ENCODE results near the gene MARCHF4. TPM values are rescaled to one million over a fixed set of nuclear protein-coding genes. Genes with fewer than 3 reads are reported as not detected.

Gene MARCHF4
- total and polyA plus RNA-seq, 2 of the 4 experiments (the other 2 are of a cell fraction): 2.3 to 12.0 TPM

GRCh38 chr2:216366777-216367471 is 5.4 kb downstream of the MARCHF4 start:
- Histone ChIP-seq H3K27me3 (ENCODE audit: control insufficient read depth, insufficient read depth, low read length) (no peaks in the 10 kb centered on the region), H3K4me1 (ENCODE audit: control insufficient read depth, insufficient read depth, low read length) (peaks cover 9% of the 10 kb centered on the region), H3K18ac (ENCODE audit: low read depth, low read length) (no peak overlapping the region), H3K9me3 (ENCODE audit: control insufficient read depth, insufficient read depth, low read length) (no peaks in the 10 kb centered on the region), H3K27ac (ENCODE audit: insufficient read depth, low read length) (no peak overlapping the region), H2BK15ac (ENCODE audit: low read depth, low read length) (no peak overlapping the region), H3K4me2 (ENCODE audit: low read depth, low read length) (peak overlapping the region; percentile 53), H3K79me1 (ENCODE audit: low read depth in 1 of 2, low read length in 2 of 2) (peaks cover 35 to 86% of the 10 kb centered on the region in 2 experiments), H2BK20ac (ENCODE audit: low read depth, low read length) (no peak overlapping the region), H3K56ac (ENCODE audit: extremely low read depth, insufficient read depth, low read length) (no peak overlapping the region), H3K4ac (ENCODE audit: low read depth, low read length) (no peak overlapping the region), H3K36me3 (ENCODE audit: control insufficient read depth, insufficient read depth, low read length) (no peaks in the 10 kb centered on the region), H4K8ac (ENCODE audit: low read depth in 2 of 2, low read length in 2 of 2) (no peak overlapping the region), H2AK9ac (replicated peaks; ENCODE audit: low read depth, low read length, poor library complexity) (no peak overlapping the region), H2BK120ac (ENCODE audit: low read depth, low read length) (no peak overlapping the region), H3K9ac (ENCODE audit: low read depth, low read length) (no peak overlapping the region), H4K91ac (ENCODE audit: insufficient read depth, low read depth, low read length) (no peak overlapping the region), H2AFZ (replicated peaks; ENCODE audit: low read length, poor library complexity) (no peak overlapping the region), H3K9me1 (ENCODE audit: insufficient read depth, low read length) (peaks cover 22% of the 10 kb centered on the region; the same call in 1 of the 2 replicates), H3K14ac (replicated peaks; ENCODE audit: low read depth, low read length) (no peak overlapping the region), H2AK5ac (ENCODE audit: low read depth, low read length) (no peak overlapping the region), H3K23ac (ENCODE audit: low read depth, low read length) (no peak overlapping the region), H3K4me3 (ENCODE audit: insufficient read depth, low read depth, low read length) (no peak overlapping the region), H2BK5ac (ENCODE audit: low read depth, low read length, poor library complexity, severe bottlenecking) (no peak overlapping the region), H4K20me1 (ENCODE audit: insufficient read depth, low read length) (peaks cover 30% of the 10 kb centered on the region; the same call in 1 of the 2 replicates), H4K5ac (ENCODE audit: low read depth, low read length) (no peak overlapping the region)
- TF ChIP-seq MXI1 (IDR thresholded peaks at IDR 0.05; ENCODE audit: borderline replicate concordance, low read depth, low read length) (peak; percentile 97), RFX5 (IDR thresholded peaks at IDR 0.05; ENCODE audit: low read depth, low read length) (no peak), FOS (IDR thresholded peaks at IDR 0.05; ENCODE audit: low read depth, low read length) (no peak), MAZ (IDR thresholded peaks at IDR 0.05; ENCODE audit: borderline replicate concordance, low read depth, low read length) (0 out of 2 replicates have a peak, but pooled peaks have one; percentile 14), CEBPB (IDR thresholded peaks at IDR 0.05; ENCODE audit: low read depth, low read length) (no peak), MAFK (IDR thresholded peaks at IDR 0.05; ENCODE audit: low read depth, low read length) (no peak), CTCF (conservative IDR thresholded peaks at IDR 0.05; ENCODE audit: low read depth, low read length) (no peak), CHD1 (IDR thresholded peaks at IDR 0.05; ENCODE audit: low read depth, low read length) (no peak), SMC3 (IDR thresholded peaks at IDR 0.05; ENCODE audit: low read depth, low read length) (no peak), RCOR1 (IDR thresholded peaks at IDR 0.05; ENCODE audit: insufficient replicate concordance, low read length) (peak; percentile 12)
- TF ChIP-seq, protein P1, sequence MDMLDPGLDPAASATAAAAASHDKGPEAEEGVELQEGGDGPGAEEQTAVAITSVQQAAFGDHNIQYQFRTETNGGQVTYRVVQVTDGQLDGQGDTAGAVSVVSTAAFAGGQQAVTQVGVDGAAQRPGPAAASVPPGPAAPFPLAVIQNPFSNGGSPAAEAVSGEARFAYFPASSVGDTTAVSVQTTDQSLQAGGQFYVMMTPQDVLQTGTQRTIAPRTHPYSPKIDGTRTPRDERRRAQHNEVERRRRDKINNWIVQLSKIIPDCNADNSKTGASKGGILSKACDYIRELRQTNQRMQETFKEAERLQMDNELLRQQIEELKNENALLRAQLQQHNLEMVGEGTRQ (IDR thresholded peaks at IDR 0.05; ENCODE audit: low read depth, low read length): no peak
- intact Hi-C loops (cut with micrococcal nuclease) (no loop called here), in situ Hi-C loops (cut with MboI; ENCODE audit: low sequenced_read_pairs) (no loop called here), dilution Hi-C loops (cut with HindIII; ENCODE audit: low sequenced_read_pairs, unreplicated experiment) (no loop called here)
- no CpG with 5 or more reads among the region's 5 CpGs for WGBS, 2 experiments (ENCODE audit: extremely low coverage in 2 of 2, insufficient read length in 1 of 2)
- ATAC-seq (ENCODE audit: low read depth) (no peak), DNase-seq (peak; percentile 40)
- ChIA-PET CTCF (no interaction called here), POLR2A (ENCODE audit: unreplicated experiment) (no interaction called here)
- BruUV-seq (replicated peaks): no TSS peak

All from IMR-90 (cell line).